Left ventricle myocardium inferior (tissue), 1 donor: Measurements from ENCODE around the gene REEP6. TPM values are rescaled to one million over a fixed set of nuclear protein-coding genes. Genes with fewer than 3 reads are reported as not detected.

Source experiments
- DNase-seq: peaks from one replicate; pipeline ENCODE4 v3.0.0-alpha.2; 2020
- H3K27ac ChIP-seq: fragments of 200-600 bp; replicated peaks from 2 replicates; pipeline ENCODE4 v1.8.0; 2021
- H3K27me3 ChIP-seq: fragments of 200-600 bp; 2 replicates; pipeline ENCODE4 v1.8.0; 2021; ENCODE audit warnings: low read depth
- H3K36me3 ChIP-seq: fragments of 200-600 bp; 2 replicates; pipeline ENCODE4 v1.8.0; 2021
- H3K4me1 ChIP-seq: fragments of 200-600 bp; 2 replicates; pipeline ENCODE4 v1.8.0; 2021
- H3K4me3 ChIP-seq: fragments of 200-600 bp; 2 replicates; pipeline ENCODE4 v1.8.0; 2021; ENCODE audit warnings: mild to moderate bottlenecking, moderate library complexity
- H3K9me3 ChIP-seq: fragments of 200-600 bp; replicated peaks from 2 replicates; pipeline ENCODE4 v1.8.0; 2021
- intact Hi-C: fragments of 100-400 bp; cut with micrococcal nuclease; formaldehyde crosslinking; loops from one replicate; pipeline ENCODE4 v1.11.0; 2022
- total RNA-seq: library from RNA; stranded (reverse); fragmentation: NEBNext Ultra II Directional; extraction: Animal tissue kit (Norgen Biotek cat#: 25700); gene quantifications from one replicate; pipeline ENCODE4 v1.2.1, GENCODE V29; 2021
- TF ChIP-seq, protein P1 (sequence below): fragments of 200-600 bp; IDR thresholded peaks from 2 replicates; pipeline ENCODE4 v1.8.0; 2021; ENCODE audit warnings: antibody characterized with exemption, mild to moderate bottlenecking, borderline replicate concordance
- donor health status: DM: no; HTN: yes; CAD: no; lungs with severe emphysema.

Gene REEP6
- total RNA-seq, 1 donor from 2014 or later = 1.9 TPM

DNA sequence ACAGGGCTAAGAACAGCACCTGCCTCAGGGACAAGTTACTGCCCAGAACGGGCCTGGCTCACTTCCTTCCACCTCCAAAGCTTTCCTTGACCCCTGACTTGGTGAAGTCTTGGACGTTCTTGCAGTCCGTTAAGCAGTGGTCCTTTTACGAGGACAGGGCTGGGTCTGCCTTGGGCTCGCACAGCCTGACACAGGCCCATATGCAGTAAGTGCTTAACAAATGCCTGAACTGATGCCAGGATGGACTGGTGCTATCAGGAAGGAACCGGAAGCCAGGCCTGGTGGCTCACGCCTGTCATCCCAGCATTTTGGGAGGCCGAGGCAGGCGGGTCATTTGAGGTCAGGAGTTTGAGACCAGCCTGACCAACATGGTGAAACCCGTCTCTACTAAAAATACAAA lies 31.1 kb downstream of the REEP6 start:
- TF ChIP-seq, protein P1, sequence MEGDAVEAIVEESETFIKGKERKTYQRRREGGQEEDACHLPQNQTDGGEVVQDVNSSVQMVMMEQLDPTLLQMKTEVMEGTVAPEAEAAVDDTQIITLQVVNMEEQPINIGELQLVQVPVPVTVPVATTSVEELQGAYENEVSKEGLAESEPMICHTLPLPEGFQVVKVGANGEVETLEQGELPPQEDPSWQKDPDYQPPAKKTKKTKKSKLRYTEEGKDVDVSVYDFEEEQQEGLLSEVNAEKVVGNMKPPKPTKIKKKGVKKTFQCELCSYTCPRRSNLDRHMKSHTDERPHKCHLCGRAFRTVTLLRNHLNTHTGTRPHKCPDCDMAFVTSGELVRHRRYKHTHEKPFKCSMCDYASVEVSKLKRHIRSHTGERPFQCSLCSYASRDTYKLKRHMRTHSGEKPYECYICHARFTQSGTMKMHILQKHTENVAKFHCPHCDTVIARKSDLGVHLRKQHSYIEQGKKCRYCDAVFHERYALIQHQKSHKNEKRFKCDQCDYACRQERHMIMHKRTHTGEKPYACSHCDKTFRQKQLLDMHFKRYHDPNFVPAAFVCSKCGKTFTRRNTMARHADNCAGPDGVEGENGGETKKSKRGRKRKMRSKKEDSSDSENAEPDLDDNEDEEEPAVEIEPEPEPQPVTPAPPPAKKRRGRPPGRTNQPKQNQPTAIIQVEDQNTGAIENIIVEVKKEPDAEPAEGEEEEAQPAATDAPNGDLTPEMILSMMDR = no peak

DNA sequence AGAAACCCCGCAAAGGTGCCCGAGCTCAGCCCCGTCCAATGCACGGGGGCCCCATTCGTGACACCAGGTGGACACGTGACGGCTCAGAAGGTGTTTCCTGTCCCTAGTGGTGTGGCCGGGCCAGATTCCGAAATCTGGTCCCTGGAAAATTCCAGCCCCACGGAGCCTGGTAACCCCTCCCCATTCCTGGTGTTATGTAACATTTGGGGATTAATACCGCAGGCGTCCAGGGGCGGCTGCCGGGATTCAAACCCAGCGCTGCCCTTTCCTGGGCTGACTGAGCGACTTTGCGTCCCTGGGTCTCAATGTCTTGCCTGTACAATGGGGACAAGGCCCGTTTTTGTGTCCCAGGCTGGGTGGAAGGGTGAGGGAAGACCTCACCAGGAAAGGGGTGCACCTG lies 31.9 kb downstream of the REEP6 start:
- TF ChIP-seq, protein P1 = no peak
- no peak overlapping the region for H3K4me3 ChIP-seq
- H3K27me3 ChIP-seq = peaks cover 65% of the 10 kb centered on the region
- no peak overlapping the region for H3K27ac ChIP-seq
- no peak for DNase-seq
- peaks cover 13% of the 10 kb centered on the region for H3K4me1 ChIP-seq
- H3K9me3 ChIP-seq = no peaks in the 10 kb centered on the region
- H3K36me3 ChIP-seq = no peaks in the 10 kb centered on the region
- intact Hi-C loops = no loop called here

More for the DNA sequence above, 31.1 kb downstream of the REEP6 start:
- Histone ChIP-seq H3K4me1 (peaks cover 13% of the 10 kb centered on the region), H3K9me3 (no peaks in the 10 kb centered on the region), H3K27me3 (peaks cover 57% of the 10 kb centered on the region), H3K27ac (peak overlapping the region; percentile 54), H3K36me3 (no peaks in the 10 kb centered on the region), H3K4me3 (no peak overlapping the region)
- intact Hi-C loops = no loop called here
- no peak for DNase-seq

DNA sequence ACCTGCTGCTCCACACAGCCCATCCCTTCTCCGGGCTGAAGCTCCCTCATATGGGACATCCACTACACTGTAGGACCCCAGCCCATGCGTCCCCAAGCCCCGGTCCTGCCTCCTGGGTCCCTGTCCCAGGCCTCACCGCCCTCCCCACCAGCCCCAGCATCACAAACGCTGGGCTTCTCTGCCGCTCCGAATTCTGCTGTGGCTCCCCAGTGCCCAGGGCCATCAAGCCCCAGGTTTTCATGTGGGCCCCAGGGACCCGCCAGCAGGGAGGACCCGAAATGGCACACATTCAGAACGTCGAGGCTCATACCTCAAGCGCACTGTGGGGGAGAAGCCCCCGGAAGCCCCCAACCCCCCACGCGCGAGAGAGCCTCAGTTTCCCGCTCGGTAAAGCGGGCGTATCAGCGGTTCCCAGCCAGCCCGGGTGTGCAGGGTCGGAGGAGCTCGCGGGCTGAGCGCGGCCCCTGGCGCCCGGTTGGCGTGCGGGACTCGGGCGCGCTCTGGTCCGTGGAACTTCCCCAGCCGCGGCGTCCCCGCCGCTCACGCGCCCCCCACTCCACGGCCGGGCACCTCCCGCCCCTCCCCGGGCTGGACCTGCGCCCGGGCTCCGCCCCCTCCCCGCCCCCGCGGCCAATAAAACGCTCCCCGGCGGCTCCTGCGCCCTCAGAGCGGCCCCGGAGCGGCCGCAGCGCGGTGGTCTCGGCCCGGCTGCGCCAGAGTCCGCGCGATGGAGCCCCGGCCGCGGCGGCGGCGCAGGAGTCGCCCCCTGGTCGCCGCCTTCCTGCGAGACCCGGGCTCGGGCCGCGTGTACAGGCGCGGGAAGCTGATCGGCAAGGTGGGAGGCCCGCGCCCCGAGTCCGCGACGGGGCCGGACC lies 32.7 kb downstream of the REEP6 start, which contains the start of gene PLK5:
Gene PLK5, plus strand, starts transcription at position 666 of the 875 bp plus-strand sequence. CDS start 2,920 bp downstream, outside the sequence.
- DNase-seq = no peak
- Histone ChIP-seq H3K27me3 (peaks cover 70% of the 10 kb centered on the region), H3K4me3 (peak within 1 kb of the TSS; percentile 46), H3K9me3 (no peaks in the 10 kb centered on the region), H3K27ac (no peak within 1 kb of the TSS), H3K4me1 (peaks cover 13% of the 10 kb centered on the region), H3K36me3 (no peaks in the 10 kb centered on the region)
- TF ChIP-seq, protein P1 = peak; percentile 27
- intact Hi-C loops = no loop called here

DNA sequence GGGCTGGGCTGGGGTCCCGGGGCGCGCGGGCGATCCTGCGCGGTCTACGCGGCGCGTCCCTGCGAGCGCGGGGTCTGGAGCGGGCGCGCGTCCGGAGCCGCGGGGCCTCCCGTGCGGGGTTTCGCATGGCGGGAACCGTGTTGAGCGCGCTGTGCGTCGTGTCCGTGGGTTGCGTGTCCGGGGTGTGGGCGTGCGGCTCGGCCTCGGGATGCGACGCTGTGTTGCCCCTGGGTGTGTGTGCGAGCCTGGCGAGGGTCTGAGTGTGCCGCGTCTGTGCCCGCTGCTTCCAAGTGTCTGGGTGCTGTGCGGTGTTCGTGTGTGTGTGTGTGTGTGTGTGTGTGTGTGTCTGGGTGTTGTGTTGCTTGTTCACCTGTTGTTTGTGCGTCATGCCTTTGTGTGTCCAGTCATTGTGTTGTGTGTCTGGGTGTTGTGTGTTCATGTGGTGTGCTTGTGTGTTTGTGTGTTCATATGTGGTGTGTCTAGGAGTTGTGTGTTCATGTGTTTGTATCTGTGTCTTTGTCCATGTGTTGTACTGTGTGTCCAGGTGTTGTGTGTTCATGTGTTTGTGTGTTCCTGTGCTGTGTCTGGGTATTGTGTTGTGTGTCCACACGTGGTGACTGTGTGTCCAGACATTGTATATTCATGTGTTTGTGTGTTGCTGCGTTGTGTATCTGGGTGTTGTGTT lies 33.4 kb downstream of the REEP6 start:
- H3K36me3 ChIP-seq = no peaks in the 10 kb centered on the region
- H3K27ac ChIP-seq = no peak overlapping the region
- peaks cover 13% of the 10 kb centered on the region for H3K4me1 ChIP-seq
- no peak for DNase-seq
- peaks cover 78% of the 10 kb centered on the region for H3K27me3 ChIP-seq
- peak overlapping the region; percentile 46 for H3K4me3 ChIP-seq
- TF ChIP-seq, protein P1 = no peak
- intact Hi-C loops = no loop called here
- no peaks in the 10 kb centered on the region for H3K9me3 ChIP-seq

DNA sequence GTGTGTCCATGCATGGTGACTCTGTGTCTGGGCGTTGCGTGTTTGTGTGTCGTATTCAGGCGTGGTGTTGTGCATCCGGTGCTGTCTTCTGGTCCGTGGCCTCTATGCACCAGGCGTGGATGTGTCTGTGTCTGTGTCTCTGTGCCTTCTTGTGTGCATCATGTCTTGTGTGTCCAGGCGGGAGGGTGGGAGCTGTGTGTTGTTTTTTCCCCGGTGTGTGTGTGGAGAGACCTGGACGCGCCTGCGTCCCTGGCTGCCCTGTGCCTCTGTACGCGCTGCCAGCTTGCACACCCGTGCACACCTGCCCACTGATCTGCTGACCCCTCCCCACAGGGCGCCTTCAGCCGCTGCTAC lies 34.0 kb downstream of the REEP6 start:
- no peak for DNase-seq
- H3K4me3 ChIP-seq = no peak overlapping the region
- intact Hi-C loops = no loop called here
- peaks cover 13% of the 10 kb centered on the region for H3K4me1 ChIP-seq
- TF ChIP-seq, protein P1 = no peak
- H3K9me3 ChIP-seq = no peaks in the 10 kb centered on the region
- no peak overlapping the region for H3K27ac ChIP-seq
- peaks cover 82% of the 10 kb centered on the region for H3K27me3 ChIP-seq
- no peaks in the 10 kb centered on the region for H3K36me3 ChIP-seq
